ENCODE data around the gene SPEN.

Gene SPEN

GRCh38 chr1:15949453-15950245 lies 102.1 kb downstream of the SPEN start:
- DNase-seq: peak; percentile 85

- DNase-seq: no peak
Observed at GRCh38 chr1:15950302-15950701, 102.8 kb downstream of the SPEN start.

GRCh38 chr1:15950763-15951295 lies 103.3 kb downstream of the SPEN start:
- DNase-seq: peak; percentile 76

- no peak for DNase-seq
Observed at GRCh38 chr1:15951341-15952153, 104.0 kb downstream of the SPEN start.

GRCh38 chr1:15952317-15953258 lies 105.1 kb downstream of the SPEN start:
- no peak for DNase-seq

GRCh38 chr1:15953294-15953771 lies 105.8 kb downstream of the SPEN start:
- DNase-seq: no peak

GRCh38 chr1:15953791-15954241 lies 106.3 kb downstream of the SPEN start:
- no peak for DNase-seq

GRCh38 chr1:15954316-15954715 lies 106.8 kb downstream of the SPEN start:
- DNase-seq: no peak

- no peak for DNase-seq
Observed at GRCh38 chr1:15955552-15955951, 108.0 kb downstream of the SPEN start.

GRCh38 chr1:15956150-15956549 lies 108.6 kb downstream of the SPEN start:
- DNase-seq: no peak

- no peak for DNase-seq
Observed at GRCh38 chr1:15957221-15958095, 110.0 kb downstream of the SPEN start.

GRCh38 chr1:15958111-15958510 lies 110.6 kb downstream of the SPEN start:
- no peak for DNase-seq

- no peak for DNase-seq
Observed at GRCh38 chr1:15958793-15959192, 111.3 kb downstream of the SPEN start.

- DNase-seq: no peak
Observed at GRCh38 chr1:15959424-15959823, 111.9 kb downstream of the SPEN start.

- DNase-seq: no peak
Observed at GRCh38 chr1:15959827-15960446, 112.4 kb downstream of the SPEN start.

- DNase-seq: no peak
Observed at GRCh38 chr1:15960808-15961207, 113.3 kb downstream of the SPEN start.

GRCh38 chr1:15961492-15961891 lies 114.0 kb downstream of the SPEN start:
- no peak for DNase-seq

GRCh38 chr1:15962176-15962575 lies 114.7 kb downstream of the SPEN start:
- no peak for DNase-seq

- no peak for DNase-seq
Observed at GRCh38 chr1:15962671-15963362, 115.3 kb downstream of the SPEN start.

- no peak for DNase-seq
Observed at GRCh38 chr1:15963363-15963967, 116.0 kb downstream of the SPEN start.
